Activated CD4-positive, alpha-beta T cell treated with anti-CD3 and anti-CD28 coated beads, Interleukin-2, amount 50 U/mL, for 4 hours (primary cell): Measurements from ENCODE around the gene KCNK7.
A peak's percentile ranks its signal among the peaks of the same experiment; 100 is the strongest.
"Not testable (repeated sequence)": the region's sequence is repeated elsewhere in the genome, so short reads cannot be mapped to it uniquely, and the experiment has no call there.

Source experiments
- DNase-seq, 2 experiments: peaks; one replicate each; pipeline ENCODE4 v3.0.0-alpha.2; 2020

KCNK7 gene, protein sequence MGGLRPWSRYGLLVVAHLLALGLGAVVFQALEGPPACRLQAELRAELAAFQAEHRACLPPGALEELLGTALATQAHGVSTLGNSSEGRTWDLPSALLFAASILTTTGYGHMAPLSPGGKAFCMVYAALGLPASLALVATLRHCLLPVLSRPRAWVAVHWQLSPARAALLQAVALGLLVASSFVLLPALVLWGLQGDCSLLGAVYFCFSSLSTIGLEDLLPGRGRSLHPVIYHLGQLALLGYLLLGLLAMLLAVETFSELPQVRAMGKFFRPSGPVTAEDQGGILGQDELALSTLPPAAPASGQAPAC

DNA sequence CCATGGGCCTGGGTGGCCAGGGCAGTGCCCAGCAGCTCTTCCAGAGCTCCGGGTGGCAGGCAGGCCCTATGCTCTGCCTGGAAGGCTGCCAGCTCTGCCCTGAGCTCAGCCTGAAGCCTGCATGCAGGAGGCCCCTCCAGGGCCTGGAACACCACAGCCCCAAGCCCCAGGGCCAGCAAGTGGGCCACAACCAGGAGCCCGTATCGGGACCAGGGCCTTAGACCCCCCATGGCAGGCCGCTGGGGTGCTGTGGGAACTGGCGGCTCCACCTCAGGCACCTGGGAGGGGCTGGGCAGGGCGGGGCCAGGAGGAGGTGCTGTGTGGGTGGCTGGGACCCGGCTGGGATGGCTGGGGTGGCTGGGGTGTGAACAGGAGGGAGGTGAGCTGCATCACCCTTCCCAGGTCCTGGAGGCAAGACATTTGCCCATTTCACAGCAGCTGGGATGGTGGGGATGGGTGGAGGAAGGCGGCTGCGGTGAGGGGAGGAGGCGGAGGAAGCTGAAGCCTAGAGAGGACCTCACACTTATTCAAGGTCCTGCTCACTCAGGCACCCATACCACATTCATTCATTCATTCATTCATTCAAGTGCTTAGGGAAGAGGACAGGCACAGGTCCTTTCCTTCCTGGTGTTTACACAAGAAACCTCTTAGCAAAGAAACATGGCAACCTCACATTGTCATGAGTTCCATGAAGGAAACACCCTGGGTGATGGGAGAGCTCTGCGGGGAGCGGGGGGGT, at the start of gene KCNK7:
TSS of gene KCNK7 (minus strand) at position 258 of the 739 bp plus-strand sequence. CDS start at position 230, 28 bp downstream.
- DNase-seq: no peak

DNA sequence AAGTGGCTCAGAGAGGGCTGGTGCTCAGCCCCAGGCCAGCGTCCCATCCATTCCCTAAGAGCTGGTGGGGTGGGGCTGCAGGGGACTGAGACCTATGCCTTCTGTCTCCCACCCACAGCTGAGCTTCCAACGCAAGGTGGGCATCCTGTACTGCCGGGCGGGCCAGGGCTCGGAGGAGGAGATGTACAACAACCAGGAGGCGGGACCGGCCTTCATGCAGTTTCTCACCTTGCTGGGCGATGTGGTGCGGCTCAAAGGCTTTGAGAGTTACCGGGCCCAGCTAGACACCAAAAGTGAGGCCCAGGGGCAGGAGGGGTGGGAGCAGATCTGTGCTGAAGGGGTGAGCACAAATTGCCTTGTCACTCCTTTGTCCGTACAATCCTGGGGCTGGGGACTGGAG, 49.2 kb upstream of the KCNK7 start:
- no peak for DNase-seq

DNA sequence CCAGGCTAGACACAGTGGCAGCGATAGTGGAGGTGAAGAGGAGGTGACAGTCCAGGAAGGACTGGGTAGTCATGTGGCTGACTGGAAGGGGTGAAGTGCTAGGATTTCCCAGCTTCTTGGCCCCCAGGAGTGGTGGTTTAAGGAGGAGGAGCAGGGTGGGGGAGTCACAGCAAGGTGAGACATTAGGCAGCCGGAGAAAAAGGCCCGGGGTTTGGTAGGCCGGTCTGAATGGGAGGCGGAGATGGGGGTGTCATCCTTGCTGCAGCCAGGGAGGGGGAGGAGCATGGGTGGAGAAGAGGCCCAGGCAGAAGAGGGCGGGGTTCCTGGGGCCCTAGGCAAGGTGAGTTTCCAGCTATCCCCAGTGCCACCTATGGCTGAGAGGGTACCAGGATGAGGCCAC, 48.4 kb upstream of the KCNK7 start:
- no peak for DNase-seq

DNA sequence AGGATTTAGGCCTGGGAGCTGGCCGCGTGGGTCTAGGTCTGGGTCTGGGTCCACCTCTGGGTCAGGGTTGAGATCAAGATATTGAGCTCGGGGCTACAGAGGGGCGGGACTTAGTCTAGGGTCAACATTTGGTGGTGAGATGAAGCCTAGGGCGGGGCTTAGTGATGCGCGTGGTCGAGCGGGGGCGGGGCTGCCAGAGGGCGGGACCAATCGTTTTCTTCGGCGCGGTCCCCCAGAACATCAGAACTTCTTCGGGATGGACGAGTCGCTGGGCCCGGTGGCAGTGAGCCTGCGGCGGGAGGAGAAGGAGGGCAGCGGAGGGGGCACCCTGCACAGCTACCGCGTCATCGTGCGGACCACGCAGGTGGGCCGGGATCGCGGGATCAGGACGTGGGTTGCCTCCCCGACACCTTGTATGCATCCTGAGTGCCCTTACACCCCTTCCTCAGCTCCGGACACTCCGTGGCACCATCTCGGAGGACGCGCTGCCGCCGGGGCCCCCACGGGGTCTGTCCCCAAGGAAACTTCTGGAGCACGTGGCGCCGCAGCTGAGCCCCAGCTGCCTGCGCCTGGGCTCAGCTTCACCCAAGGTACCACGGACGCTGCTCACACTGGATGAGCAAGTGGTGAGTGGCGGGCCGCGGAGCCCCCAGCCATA, 46.5 kb upstream of the KCNK7 start:
- no peak for DNase-seq

DNA sequence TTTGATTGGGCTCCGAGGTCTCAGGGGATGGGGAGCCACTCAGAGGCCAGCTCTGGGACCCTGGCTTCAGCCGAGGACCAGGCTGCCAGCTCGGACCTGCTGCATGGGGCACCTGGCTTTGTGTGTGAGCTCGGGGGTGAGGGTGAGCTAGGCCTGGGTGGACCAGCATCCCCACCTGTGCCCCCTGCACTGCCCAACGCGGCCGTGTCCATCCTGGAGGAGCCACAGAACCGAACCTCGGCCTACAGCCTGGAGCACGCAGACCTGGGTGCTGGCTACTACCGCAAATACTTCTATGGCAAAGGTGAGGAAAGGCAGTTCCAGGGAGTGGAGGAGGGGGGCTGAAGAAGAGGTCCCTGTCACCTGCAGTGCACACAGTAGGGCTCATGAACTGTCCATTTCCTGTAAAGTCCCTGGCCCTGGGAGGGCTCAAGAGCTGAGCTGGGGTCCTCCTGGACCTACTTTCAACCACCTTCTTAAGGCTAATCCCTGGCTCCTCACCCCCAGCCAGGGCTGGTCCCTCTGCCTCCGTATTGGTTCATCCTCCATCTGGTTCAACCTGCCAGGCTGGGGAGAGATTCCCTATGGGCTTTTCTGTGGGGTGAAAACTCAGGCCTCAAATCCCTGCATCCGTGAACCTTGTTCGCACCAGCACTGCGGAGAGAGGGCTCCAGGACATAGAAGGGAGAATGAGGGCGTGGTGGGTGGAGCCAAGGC, 45.9 kb upstream of the KCNK7 start:
- no peak for DNase-seq

DNA sequence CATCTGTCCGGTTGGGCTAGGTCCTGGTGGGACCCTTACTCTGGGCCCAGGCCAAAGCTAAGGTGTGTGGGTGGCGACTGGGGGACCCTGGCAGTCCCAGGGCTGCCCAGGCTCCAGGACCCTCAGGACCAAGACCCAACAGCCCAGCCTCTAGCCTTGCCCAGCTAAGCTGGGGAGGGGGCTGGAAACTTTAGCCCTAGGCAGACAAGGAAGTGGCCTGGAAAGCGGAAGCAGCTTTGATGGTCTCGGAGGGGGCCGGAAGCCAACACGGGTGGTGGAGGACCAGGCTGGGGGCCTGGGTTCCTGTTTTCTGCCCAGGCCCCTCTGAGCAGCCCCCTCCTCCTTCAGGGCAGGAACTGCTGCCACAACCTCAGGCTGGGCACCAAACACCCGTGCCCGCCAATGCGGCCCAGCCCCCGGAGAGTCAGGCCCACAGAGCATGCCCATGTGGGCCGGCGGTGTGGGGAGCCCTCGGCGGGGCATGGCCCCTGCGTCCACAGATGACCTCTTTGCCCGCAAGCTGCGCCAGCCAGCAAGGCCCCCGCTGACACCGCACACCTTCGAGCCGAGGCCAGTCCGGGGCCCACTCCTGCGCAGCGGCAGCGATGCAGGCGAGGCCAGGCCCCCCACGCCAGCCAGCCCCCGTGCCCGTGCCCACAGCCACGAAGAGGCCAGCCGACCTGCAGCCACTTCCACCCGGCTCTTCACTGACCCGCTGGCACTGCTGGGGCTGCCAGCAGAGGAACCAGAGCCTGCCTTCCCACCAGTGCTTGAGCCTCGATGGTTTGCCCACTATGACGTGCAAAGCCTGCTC, 45.1 kb upstream of the KCNK7 start:
- no peak for DNase-seq

DNA sequence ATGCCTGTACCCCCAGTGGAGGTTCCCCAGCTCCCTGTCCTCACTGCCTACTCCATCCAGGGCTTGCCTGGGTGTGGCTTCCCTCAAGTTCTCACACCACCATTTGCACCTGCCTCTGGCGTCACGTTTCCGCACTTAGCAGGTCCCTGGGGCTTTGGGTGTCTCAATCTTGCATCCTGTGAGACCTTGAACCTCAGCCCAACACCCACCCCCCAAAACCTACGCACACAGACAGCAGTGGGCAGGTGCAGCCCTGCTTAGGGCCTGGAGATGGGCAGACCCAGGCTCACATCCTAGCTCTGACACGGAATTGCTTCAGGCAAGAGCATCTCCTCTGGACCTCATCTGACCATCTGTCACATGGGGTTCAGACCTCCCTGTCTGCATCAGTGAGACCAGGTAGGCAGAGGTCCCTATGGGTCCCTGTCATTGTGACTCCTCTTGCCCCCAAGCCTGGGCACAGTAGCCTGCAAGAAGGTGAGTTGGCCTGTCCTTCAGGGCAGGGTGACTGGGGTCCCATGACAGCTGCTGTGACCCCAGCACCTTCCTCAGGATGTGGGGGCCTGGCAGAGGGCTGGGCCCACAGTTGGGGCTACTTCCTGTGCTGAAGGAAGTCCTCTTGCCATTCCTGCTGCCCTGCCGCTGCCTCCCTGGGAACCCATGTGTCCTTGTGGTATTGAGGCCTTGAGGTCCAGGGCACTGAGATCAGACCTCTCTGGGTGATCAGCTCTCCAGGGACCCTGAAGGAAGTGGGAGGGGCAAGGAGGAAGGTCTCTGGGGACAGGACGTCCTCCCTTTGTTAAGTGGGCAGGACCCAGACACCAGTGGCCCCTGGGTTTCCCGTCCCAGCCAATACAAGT, 44.3 kb upstream of the KCNK7 start:
- peak; percentile 39 to 41 for DNase-seq

DNA sequence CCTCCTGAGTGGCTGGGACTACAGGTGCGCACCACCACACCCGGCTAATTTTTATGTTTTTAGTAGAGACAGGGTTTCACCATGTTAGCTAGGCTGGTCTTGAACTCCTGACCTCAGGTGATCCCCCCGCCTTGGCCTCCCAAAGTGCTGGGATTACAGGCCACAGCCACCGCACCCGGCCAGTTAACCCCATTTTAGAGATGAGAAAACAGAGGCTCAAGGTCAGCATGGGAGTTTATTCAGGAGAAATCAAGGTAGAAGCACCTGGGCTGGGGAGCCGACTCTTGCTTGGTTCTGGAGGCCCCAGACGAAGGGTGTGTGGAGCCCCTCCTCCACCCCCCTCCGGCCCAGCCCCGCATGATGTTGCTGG, 43.6 kb upstream of the KCNK7 start:
- not testable (repeated sequence) for DNase-seq

DNA sequence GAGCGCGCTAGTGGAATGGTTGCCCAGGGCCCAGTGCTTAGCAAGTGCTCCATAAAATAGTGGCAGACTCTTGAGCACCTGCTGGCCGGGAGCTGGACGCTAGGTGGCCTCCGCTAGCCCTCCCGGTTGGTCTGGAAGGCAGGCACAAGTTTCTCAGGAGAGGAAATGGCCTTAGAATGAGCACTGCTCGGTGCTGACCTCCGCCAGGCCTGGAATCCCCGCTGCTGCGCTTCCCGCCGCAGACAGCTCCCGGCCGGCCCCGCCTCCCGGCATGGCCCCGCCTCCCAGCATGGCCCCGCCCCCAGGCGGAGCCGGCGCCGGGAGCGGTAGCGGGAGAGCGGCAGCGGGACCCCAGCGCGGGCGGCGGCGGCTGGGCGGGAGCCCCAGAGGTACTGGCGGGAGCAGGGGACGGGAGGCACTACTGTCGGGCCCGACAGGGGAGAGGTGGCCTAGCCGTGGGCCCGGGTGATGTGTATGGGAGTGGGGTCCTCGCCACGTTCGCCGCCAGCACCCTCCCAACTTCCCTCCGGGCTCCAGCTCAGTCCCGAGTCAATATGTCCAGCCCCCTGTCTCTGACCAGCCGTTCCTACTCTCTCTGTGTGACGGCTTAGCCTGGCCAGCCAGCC, 42.3 kb upstream of the KCNK7 start, which contains the start of gene SIPA1:
TSS of gene SIPA1 (plus strand) at position 308 of the 626 bp plus-strand sequence. CDS start 2,821 bp downstream, outside the sequence.
- peak; percentile 48 to 51 for DNase-seq

DNA sequence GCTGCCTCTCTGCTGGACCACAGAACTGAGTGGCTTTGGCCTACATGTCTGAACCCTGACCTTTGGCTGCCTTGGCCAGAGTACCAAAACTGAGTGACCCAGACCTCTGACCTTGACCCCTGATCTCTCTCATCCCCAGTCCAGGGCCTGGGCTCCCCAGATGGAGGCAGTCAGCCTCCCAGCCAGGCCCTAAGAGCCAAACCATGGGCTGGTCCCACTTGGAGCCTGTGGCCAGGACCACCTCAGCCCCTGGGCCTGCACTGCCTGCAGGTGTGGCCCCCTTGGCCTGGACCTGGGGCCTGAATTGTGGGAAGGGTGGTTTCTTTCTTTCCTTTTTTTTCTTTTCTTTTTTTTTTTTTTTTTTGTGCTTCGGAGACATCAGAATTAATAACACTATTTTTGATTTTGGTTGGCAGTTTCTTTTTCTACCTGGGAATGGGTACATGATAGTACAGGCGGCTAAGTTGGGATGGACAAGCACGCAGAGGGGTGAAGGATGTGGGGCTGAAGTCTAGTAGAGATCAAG, 41.5 kb upstream of the KCNK7 start:
- DNase-seq: no peak

DNA sequence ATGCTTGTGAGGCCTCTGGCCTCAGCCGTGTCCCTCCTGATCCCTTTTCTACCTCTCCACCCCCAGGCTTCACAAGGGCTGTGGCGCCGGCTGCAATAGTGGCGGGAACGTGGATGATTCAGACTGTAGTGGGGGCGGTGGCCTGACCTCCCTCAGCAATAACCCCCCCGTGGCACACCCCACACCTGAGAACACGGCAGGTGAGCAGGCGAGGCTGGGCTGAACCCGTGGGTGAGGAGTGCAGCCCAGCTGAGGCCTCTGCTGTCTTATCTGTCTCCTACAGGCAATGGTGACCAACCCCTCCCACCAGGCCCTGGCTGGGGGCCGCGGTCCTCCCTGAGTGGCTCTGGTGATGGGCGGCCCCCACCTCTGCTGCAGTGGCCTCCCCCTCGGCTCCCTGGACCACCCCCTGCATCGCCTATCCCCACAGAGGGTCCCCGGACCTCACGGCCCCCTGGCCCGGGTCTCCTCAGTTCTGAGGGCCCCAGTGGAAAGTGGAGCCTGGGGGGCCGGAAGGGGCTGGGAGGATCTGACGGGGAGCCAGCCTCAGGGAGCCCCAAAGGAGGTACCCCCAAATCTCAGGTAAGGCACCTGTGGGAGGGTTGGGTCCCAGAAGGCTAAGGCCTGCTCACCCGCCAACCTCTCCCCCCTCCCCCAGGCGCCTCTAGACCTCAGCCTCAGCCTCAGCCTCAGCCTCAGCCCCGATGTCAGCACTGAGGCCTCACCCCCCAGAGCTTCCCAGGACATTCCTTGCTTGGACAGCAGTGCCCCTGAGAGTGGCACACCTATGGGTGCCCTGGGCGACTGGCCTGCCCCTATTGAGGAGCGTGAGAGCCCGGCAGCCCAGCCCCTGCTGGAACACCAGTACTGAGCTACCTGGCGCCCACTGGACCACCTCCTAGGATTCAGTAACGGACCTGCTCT, 40.8 kb upstream of the KCNK7 start:
- no peak for DNase-seq

DNA sequence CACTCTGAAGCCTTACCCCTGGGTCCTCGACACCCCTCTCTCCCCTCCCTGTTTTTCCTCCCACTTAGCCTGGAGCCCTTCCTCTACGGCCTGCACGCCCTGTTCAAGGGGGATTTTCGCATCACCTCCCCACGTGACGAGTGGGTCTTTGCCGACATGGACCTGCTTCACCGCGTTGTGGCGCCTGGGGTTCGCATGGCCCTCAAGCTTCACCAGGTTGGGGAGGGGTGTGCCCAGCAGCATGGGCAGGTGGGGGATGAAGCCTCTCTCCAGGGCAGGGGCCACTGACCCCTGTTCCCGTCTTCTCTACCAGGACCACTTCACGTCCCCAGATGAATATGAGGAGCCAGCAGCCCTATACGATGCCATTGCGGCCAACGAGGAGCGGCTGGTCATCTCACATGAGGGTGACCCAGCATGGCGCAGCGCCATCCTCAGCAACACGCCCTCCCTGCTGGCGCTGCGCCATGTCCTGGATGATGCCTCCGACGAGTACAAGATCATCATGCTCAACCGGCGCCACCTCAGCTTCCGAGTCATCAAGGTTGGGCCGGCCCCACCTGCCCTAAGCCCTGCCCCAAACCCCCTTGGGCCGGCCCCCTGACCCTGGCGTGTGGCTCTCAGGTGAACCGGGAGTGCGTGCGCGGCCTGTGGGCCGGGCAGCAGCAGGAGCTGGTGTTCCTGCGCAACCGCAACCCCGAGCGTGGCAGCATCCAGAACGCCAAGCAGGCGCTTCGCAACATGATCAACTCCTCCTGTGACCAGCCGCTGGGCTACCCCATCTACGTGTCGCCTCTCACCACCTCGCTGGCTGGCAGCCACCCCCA, 39.5 kb upstream of the KCNK7 start:
- DNase-seq: no peak

DNA sequence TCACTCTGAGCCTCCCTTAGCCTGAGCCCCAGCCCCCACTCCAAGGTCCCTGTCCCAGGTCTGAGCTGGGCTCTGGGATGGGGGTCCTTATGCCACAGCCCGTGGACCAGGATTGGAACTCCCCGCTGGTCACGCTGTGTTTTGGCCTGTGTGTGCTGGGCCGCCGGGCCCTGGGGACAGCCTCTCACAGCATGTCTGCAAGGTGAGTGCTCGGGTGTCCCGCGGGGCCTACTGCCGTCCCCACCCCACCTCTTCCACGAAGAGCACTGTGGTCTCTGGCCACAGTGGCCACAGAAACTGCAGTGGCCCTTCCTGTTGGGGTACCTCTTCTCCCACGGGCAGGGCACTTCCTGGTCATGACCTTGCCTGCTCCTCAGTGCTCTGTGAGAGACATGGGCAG, 38.8 kb upstream of the KCNK7 start:
- no peak for DNase-seq

DNA sequence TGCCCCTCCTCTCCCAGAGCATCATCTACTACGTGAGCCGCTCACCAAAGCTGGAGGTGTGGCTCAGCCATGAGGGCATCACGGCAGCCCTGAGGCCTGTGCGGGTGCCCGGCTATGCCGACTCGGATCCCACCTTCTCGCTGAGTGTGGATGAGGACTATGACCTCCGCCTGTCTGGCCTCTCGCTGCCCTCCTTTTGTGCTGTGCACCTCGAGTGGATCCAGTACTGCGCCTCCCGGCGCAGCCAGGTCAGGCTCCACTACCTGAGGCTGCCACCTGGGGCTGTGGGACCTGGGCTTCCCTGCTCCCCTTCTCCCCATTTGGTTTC, 38.5 kb upstream of the KCNK7 start:
- no peak for DNase-seq

DNA sequence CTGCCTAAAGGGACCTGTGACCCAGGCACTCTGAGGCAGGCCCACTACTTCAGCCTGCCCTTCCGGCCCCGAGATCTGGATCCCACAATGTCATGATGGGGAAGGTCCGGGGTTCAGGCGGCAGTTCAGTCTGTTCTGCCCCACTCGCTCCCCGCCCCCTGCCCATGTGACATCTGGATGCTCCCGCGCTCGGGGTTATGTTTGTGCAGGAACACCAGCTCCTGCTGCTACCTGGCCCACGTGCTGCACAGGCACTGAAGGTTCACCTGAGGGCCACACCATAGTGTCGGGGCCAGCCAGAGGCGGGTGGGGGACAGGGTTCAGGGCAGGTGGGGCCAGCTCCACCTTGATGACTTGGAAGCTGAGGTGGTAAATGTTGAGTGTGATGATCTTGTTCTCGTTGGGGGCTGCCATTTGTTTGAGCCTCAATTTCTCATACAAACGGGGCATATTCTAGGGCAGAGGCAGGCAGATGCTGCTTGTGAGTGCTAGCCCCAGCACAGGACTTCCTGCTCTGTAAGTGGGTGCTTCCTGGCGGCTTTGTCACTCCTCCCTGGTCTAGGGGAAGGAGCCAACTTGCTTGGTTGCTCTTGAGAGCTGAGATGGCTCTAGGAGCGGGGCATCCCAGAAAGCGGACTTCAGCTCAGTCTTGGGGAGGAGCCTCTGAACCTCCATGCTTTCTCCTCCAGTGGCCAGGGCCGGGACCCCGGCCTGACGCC, 37.9 kb upstream of the KCNK7 start:
- no peak for DNase-seq

DNA sequence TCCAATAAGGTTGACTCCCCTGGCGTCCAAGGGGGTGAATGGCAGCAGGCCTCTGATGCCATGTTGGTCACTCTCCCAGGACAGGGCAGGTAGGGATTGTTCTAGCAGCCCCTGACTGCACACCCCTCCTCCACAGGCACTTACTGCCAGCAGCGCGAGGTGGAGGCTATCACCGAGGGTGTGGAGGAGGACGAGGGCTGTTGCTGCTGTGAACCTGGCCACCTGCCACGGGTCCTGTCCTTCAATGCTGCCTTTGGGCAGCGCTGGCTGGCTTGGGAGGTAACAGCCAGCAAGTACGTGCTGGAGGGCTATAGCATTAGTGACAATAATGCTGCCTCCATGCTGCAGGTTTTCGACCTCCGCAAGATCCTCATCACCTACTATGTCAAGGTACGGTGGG, 34.6 kb upstream of the KCNK7 start:
- DNase-seq: no peak

DNA sequence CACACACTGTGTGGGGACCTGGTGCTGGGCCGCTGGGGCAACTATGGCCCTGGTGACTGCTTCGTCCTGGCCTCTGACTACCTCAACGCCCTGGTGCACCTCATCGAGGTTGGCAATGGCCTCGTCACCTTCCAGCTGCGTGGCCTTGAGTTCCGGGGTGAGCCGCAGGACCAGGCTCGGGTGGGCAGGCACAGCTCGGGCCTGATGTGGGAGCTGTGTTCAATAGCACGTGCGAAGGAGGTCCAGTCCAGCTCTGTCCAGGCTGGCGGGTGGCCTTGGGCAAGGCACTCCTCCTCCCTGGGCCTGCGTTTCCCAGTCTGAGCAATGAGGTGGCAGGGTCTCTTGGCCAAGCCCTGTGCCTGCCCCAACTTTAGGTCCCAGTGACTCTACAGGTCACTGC, 34.0 kb upstream of the KCNK7 start:
- no peak for DNase-seq

DNA sequence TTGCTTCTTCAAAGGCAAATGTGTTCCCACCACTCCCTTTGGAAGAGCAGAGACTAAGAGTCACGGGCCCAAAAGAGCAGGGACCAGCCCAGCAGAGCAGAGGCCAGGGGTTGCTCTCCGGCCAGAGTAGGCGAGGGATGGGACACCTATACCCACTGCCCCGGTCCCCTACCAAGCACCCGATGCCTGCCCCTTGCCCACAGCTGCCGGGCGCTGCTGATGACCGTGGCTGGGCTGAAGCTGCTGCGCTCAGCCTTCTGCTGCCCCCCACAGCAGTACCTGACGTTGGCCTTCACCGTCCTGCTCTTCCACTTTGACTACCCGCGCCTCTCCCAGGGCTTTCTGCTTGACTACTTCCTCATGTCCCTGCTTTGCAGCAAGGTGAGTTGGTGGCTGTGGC, 31.6 kb upstream of the KCNK7 start:
- no peak for DNase-seq
